HL-60 (cell line): ENCODE results near the gene CEP20.

Experiments
- CTCF ChIP-seq: IDR thresholded peaks from one replicate; pipeline ENCODE4 v1.5.1; 2011; ENCODE audit warnings: low read length, control low read depth, inconsistent platforms; ENCODE audit not compliant: insufficient read depth
- GABPA ChIP-seq: IDR thresholded peaks from 2 replicates; pipeline ENCODE4 v1.6.1; 2012; ENCODE audit warnings: low read depth
- POLR2AphosphoS5 ChIP-seq: IDR thresholded peaks from 2 replicates; pipeline ENCODE4 v1.6.1; 2012; ENCODE audit warnings: low read depth
- REST ChIP-seq: IDR thresholded peaks from 2 replicates; pipeline ENCODE4 v1.6.1; 2012; ENCODE audit warnings: low read depth; ENCODE audit not compliant: insufficient replicate concordance
- SPI1 ChIP-seq: IDR thresholded peaks from 2 replicates; pipeline ENCODE4 v1.6.1; 2012; ENCODE audit warnings: low read depth, mild to moderate bottlenecking, borderline replicate concordance

GRCh38 chr16:15897834-15898254 lies 9.4 kb upstream of the CEP20 start:
- TF ChIP-seq CTCF (no peak), REST (no peak), GABPA (no peak), SPI1 (no peak), POLR2AphosphoS5 (no peak)
